AG09319 (cell line): ENCODE data around the gene DEFB108B.
"Not testable (repeated sequence)": the region's sequence is repeated elsewhere in the genome, so short reads cannot be mapped to it uniquely, and the experiment has no call there.

Experiments used
- DNase-seq: peaks from one replicate; pipeline ENCODE4 v3.0.0-alpha.2; 2010; ENCODE audit warnings: low read depth; ENCODE audit errors: extremely low read depth
- TF ChIP-seq, protein P1 (sequence below): IDR thresholded peaks from 2 replicates; pipeline ENCODE4 v1.5.1; 2011; ENCODE audit warnings: low read depth, mild to moderate bottlenecking, inconsistent platforms, low read length, moderate library complexity

DEFB108B gene, protein sequence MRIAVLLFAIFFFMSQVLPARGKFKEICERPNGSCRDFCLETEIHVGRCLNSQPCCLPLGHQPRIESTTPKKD

DNA sequence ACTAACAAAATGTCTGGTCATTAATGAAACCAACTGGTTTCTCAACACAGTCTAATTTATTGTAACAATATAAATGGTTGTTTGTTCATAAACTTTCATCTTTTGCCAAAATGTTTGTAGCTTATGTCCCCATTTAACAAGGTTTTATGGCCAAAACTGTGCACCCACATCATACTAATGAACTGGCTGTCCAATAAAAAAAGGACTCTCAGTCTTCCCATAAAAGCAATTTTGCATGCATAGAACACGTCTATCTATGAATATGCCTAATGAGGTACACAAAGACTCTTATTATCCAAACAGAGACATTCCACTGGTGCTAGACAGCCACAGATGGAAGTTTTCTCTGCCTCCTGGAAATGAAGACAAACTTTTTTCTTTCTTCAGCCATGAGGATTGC lies at the start of gene DEFB108B:
Gene DEFB108B (plus strand): TSS at position 390 of the 400 bp plus-strand sequence. CDS start 0 bp downstream, at position 390.
- not testable (repeated sequence) for DNase-seq

- DNase-seq = peak; percentile 67
Observed at GRCh38 chr11:71786114-71786847, 46.7 kb upstream of the DEFB108B start.

DNA sequence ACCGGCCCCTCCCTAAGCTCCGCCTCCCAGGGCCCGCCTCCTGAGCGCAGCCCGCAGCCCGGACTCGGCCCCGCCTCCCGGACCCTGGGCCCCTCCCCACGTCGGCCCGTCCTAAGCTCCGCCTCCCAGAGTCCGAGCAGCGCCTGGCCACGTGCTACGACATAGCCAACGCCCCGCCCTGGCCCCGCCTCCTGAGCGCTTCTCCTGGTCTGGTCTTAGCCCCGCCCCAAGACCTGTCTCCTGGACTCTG lies 46.2 kb upstream of the DEFB108B start:
- DNase-seq = peak; percentile 98

DNA sequence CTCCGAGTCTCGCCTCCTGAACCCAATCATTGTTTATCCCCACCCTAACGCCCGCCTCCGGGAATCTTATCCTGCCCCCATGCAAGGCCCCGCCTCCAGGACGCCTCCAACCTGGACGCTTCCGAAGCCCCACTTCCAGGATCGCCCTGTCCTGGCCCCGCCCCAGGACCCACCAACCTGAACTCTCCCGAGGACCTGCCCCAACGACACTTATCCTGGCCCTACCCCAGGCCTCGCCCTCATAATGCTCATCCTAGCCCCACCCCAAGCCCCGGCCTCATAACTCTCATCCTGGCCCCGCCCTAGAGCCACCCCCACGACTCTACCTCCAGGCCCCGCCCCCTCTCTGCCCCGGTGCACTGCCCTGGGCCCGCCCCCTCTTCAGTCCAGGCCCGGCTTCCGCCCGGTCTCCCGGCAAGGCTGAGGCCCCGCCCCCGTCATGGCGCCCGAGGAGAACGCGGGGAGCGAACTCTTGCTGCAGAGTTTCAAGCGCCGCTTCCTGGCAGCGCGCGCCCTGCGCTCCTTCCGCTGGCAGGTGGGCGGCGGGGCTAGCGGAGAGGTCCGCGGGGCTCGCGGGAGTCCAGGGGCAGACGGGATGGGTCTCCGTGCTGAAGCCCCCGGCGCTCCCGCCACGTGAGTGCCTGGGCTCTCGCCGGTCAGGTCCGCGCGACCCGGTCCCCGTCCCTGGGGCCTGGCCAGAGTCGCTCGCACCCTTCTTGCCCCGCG lies 45.7 kb upstream of the DEFB108B start:
- TF ChIP-seq, protein P1, sequence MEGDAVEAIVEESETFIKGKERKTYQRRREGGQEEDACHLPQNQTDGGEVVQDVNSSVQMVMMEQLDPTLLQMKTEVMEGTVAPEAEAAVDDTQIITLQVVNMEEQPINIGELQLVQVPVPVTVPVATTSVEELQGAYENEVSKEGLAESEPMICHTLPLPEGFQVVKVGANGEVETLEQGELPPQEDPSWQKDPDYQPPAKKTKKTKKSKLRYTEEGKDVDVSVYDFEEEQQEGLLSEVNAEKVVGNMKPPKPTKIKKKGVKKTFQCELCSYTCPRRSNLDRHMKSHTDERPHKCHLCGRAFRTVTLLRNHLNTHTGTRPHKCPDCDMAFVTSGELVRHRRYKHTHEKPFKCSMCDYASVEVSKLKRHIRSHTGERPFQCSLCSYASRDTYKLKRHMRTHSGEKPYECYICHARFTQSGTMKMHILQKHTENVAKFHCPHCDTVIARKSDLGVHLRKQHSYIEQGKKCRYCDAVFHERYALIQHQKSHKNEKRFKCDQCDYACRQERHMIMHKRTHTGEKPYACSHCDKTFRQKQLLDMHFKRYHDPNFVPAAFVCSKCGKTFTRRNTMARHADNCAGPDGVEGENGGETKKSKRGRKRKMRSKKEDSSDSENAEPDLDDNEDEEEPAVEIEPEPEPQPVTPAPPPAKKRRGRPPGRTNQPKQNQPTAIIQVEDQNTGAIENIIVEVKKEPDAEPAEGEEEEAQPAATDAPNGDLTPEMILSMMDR = no peak
- DNase-seq = peak; percentile 74

DNA sequence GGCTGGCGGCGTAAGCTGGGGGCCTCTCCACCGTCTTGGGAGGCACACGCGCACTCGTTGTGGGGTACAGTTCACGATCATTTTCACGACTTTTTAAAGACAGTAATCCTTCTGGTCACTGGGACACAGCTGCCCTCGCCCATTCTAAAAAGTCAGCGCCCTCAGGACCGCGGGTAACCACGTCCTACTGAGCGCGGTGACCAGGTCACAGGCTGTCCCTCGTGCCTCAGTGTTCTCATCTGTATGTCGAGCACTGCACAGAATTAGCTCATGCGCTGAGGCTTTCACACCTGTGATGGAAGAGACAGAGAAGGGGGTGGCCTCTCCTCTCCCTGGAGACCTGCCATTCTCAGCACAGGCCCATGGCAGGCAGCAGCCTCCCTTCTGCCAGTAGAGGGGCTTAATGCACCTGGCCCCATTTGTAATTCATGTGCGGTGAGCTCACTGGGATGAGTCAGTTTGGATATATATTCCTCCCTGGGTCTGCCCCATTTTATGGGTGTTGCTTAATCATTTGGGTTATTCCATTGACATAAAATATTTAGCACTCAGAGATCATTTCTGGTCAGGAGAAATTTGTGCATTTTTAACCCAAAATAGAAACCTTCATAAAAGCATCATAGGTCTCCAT lies 45.1 kb upstream of the DEFB108B start:
- not testable (repeated sequence) for DNase-seq

- not testable (repeated sequence) for DNase-seq
Observed at GRCh38 chr11:71789444-71790196, 43.4 kb upstream of the DEFB108B start.

GRCh38 chr11:71791111-71791510 lies 41.9 kb upstream of the DEFB108B start:
- DNase-seq = not testable (repeated sequence)

DNA sequence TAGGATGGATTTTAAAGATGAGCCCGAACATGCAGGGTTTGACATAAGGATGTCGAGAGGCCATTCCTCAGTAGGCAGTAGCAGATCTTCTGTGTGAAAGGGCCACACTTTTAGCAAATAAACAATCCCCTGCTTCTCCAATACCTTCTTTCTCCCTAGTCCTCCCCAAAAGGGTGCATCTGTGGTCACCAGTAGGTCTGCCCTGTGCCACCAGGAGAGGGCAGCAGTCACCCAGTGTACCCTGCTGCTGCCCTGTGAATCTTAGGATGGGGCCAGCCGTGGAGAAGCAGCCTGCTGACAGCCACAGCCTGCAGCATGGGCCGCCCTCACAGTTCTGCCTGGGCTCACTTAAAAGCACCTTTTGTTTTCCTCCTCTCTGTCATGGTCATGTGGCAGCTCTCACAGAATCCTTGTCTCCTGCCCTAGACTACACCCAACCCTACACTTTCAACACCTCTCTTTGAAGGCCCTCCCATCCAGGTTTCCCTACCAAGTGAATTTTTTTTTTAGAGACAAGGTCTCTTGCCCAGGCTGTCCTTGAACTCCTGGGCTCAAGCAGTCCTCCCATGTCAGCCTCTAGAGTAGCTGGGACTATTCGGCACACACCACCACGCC lies 40.3 kb upstream of the DEFB108B start:
- TF ChIP-seq, protein P1 = peak; percentile 42
- DNase-seq = not testable (repeated sequence)

DNA sequence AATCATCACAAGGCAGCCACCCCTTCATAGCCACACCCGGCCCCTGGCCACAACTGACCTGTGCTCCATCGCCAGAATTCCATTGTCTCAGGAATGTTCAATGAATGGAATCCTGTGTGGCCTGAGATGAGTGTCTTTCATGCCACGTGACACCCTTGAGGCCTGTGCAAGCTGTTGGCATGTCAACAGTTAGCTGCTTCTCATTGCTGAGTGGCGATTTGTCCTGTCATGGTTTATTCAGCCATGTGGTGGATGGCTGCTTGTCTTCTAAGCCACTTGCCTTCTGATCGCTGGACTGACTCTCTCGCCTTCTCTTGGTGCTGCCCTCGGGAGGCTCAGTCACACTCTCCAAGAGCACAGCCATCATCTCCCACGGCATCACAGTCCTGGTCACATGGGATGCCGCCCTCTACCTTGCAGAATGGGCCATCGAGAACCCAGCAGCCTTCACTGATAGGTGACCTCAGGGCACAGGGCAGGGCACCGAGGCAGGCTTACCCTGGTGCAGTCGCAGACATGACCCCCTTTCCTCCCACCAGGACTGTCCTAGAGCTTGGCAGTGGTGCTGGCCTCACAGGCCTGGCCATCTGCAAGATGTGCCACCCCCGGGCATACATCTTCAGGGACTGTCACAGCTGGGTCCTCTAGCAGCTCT lies 38.5 kb upstream of the DEFB108B start:
- not testable (repeated sequence) for DNase-seq

DNA sequence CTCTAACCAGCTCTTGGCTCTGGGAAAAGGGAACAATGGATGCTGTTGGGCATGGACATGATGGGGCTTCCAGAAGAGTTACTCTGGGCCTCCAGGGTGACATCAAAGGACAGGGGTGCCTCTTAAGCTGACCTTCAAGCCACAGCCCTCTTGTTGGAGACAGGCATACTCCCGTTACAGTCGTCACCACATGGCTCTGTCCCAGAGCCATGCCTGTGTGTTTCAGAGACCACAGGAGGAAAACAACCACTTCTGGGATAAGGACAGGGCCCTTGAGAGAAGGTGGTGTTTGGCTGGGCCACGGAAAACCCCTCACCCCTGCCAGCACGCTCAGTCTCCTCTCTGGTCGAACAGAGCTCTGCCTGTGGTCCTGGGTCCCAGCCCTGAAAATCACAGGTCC lies 37.8 kb upstream of the DEFB108B start:
- not testable (repeated sequence) for DNase-seq

GRCh38 chr11:71796016-71796415 lies 37.0 kb upstream of the DEFB108B start:
- DNase-seq = not testable (repeated sequence)

- not testable (repeated sequence) for DNase-seq
Observed at GRCh38 chr11:71796781-71797180, 36.2 kb upstream of the DEFB108B start.

DNA sequence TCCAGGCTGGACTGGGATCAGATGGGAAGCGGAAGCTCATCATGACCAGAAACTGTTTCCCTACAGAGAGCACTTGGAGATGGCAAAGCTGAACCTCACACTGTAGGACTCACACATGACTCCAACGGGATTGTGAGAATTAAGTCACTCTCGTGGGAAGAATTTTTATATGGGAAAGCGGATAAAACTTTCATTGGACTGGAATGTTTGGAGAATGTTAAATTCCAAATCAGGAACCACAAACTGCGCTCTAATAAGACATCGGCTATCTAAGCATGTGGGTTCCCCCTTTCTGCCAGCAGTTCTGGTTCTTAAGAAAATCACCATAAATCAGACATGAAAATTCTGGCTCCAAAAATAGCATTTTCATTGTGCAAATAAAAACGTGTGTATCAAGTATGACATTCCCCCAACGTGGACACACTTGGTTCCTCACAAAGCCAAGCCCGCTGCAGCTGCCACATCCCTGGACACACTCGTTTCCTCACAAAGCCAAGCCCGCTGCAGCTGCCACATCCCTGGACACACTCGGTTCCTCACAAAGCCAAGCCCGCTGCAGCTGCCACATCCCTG lies 33.4 kb upstream of the DEFB108B start:
- not testable (repeated sequence) for DNase-seq
